NCI-H1092 treated with DMSO at 0.1 percent for 48 hours (cell line): ENCODE measurements around the gene SDCBP2.

Source experiments
- DNase-seq: peaks from one replicate; lab custom pipeline; 2025; lab: John Stamatoyannopoulos, UW

SDCBP2 gene, protein sequence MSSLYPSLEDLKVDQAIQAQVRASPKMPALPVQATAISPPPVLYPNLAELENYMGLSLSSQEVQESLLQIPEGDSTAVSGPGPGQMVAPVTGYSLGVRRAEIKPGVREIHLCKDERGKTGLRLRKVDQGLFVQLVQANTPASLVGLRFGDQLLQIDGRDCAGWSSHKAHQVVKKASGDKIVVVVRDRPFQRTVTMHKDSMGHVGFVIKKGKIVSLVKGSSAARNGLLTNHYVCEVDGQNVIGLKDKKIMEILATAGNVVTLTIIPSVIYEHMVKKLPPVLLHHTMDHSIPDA

DNA sequence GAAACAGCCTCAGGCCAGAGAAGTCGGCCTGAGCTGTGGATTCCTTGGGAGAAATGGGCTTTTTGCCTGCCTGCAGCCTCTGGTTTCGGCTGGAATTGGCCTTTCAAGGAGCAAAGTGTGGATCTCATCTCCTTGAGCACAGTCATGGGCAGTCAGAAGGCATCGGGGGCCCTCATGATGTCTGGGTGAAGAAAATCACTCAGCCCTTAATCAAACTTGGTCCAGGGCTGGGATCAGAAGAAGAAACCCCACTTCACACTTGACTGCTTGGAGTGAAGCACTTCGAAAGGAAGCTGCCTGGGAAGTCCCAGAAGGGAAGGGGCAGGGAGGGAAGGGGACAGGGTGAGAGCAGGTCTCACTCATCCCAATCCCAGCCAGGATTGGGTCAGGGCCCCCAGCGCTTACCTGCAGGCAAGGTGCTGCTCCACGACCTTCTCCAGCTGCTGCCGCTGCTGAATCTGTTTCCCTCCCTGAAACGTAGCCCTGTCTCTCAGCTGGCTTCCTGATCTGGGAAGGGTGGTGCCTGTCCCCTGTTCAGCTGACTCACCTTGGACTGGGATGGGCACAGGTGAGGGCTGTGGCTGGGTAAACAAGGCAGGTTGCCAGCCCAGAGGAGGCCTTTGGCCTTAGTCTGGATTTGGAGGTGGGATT, at the start of gene SDCBP2:
Gene SDCBP2 (minus strand): TSS at position 460 of the 651 bp plus-strand sequence. CDS start 8,723 bp downstream, outside the sequence.
- no peak for DNase-seq

DNA sequence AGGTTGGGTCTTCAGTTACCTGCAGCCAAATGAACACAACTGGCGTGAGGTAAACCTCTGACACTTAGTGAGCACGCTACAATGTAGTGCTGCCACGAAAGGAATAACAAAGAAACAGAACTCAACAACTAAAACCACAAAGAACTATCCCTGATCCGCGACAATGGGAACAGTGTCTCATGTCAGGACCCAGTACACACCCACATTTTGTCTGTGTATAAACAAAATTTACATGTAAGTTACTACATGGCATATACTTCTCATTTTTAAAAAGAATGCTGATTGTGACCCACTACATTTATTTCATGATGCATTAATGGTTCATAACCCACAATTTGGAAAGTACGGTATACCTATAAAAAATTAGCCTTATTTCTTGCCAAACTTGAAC, 49.8 kb upstream of the SDCBP2 start:
- DNase-seq, result no peak

DNA sequence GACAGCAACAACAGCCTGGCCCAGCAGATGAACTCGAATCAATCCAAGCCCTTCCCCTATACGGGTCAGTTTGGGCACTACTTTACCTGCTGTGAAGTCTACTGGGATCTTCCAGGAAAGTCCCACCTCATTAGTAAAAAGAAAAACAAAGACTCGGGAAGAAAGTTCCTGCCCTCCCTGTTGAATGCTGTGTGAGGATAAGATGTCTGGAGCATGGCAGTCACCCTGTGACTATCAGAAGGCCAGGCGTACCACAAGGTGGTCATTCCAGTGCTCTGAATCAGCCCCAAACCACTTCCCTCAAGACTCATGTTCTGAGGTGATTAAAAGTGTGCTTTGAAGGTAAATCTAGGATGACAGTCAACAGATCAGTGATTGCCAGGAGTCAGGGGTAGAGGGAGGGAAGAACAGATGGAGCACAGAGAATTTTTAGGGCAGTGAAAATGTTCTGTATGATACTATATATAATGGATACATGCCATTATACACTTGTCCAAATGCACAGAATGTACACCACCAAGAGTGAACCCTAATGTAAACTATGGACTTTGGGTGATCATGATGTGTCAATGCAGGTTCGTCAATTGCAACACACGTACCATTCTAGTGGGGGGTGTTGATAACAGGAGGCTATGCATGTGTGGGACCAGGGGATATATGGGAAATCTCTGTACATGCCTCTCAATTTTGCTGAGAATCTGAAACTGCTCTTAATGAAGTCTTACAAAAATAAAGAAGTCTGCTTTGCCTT, 49.2 kb upstream of the SDCBP2 start:
- DNase-seq, result no peak

DNA sequence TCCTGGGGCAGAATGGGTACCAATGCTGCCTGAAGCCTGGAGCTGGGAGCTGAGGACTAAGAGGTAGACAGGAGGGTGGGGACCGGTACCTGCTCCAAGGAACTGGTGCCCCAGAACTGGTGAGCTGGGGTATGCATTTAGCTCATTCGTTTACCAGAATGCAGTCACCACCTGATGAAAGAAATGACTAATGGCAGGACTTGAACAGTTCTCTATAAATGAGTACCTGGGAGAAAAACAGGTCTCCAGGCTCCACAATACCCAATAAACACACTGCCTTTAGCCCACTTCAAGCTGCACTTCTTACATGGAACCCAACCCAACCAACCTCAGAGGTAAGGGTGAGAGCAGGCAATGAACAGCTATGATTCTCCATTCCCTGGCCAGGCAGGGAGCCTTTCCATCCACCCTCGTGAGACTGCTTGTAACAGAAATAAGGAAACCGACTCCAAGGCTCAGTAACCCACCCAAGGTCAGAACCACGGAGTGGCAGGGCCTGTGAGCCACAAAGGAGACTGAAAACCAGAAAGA, 48.5 kb upstream of the SDCBP2 start:
- DNase-seq, result no peak

GRCh38 chr20:1376408-1377270, 47.7 kb upstream of the SDCBP2 start:
- DNase-seq, result no peak

GRCh38 chr20:1376007-1376406, 47.1 kb upstream of the SDCBP2 start:
- DNase-seq, result no peak

DNA sequence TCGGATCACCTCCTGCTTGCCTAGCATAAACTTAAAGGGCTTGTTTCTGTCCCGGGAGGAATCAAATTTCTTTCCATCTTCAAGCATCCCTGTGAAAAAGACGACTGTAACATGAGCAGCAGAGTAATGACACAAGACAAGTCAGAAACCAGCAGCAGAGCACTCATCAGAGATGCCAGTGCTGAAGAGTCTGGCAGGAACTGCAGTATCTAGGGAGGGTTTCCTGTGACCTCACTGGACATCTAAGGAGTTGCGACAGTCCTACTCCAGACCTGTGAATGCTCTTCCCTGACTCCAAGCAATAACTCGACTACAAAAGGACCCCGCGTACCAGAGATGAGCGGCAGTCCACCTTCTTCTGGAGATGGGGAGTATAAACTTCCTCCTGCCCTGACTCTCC, 46.6 kb upstream of the SDCBP2 start:
- no peak for DNase-seq

DNA sequence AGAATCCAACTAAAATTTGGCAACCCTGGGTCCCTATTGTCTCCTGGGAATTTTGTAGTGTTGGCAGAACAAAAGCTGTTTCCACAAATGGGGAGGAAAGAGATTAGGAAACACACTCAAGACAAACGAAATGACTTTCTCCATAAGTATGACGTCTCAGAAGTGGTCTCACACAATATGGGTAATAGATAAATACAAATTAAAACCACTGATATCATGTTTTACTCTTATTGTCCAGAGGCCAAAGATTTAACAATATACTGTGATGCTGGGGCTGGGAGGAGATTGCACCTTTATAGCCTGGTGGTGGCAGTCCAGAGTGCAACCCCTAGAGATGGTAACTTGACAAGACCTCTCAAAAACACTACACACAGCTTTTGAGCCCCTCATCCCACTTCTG, 45.3 kb upstream of the SDCBP2 start:
- DNase-seq, result no peak

- DNase-seq, result no peak
Observed at GRCh38 chr20:1373614-1374013, 44.7 kb upstream of the SDCBP2 start.

- no peak for DNase-seq
Observed at GRCh38 chr20:1373036-1373435, 44.1 kb upstream of the SDCBP2 start.

- no peak for DNase-seq
Observed at GRCh38 chr20:1371830-1372539, 43.0 kb upstream of the SDCBP2 start.

GRCh38 chr20:1371202-1371782, 42.4 kb upstream of the SDCBP2 start:
- DNase-seq, result no peak

GRCh38 chr20:1370548-1371110, 41.7 kb upstream of the SDCBP2 start:
- DNase-seq, result no peak

GRCh38 chr20:1369970-1370369, 41.0 kb upstream of the SDCBP2 start:
- no peak for DNase-seq

GRCh38 chr20:1368448-1369199, 39.7 kb upstream of the SDCBP2 start:
- DNase-seq, result no peak

GRCh38 chr20:1367479-1367878, 38.5 kb upstream of the SDCBP2 start:
- DNase-seq, result no peak

GRCh38 chr20:1364106-1364505, 35.2 kb upstream of the SDCBP2 start:
- no peak for DNase-seq

DNA sequence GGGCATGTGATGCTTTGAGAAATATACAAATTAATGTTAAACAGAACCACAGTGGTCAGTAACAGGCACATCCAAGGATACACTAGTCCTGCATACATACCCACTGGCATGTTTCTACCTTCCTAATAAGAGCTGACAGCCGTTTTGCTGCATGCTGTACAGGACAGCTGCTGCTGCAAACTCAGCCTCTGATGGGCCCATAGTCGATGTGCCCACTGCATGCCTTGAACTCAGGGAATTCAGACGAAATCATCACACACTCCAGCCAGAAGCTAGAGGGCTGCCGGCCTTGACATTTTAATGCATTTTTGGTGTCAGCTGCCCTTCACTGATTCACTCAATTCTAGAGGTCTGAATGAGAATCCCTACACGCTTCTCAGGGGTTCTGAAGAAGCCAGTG, 34.6 kb upstream of the SDCBP2 start:
- no peak for DNase-seq

- DNase-seq, result no peak
Observed at GRCh38 chr20:1362484-1362883, 33.5 kb upstream of the SDCBP2 start.
